ENCODE measurements around the gene NELL2.

Gene NELL2

GRCh38 chr12:44555454-44555853, 320.7 kb downstream of the NELL2 start:
- no peak for DNase-seq (ENCODE audit: low spot score)
- H3K27ac ChIP-seq: no peak overlapping the region
- POLR2A ChIA-PET (ENCODE audit: low non-redundant PET): no interaction called here
- CTCF ChIA-PET: no interaction called here
- TF ChIP-seq CTCF (conservative IDR thresholded peaks at IDR 0.05; ENCODE audit: low read depth): no peak

GRCh38 chr12:44551631-44552030, 324.5 kb downstream of the NELL2 start:
- ChIA-PET POLR2A (ENCODE audit: low non-redundant PET) (no interaction called here), CTCF (no interaction called here)
- no peak for TF ChIP-seq CTCF (conservative IDR thresholded peaks at IDR 0.05; ENCODE audit: low read depth)
- no peak overlapping the region for H3K27ac ChIP-seq
- no peak for DNase-seq (ENCODE audit: low spot score)

- POLR2A ChIA-PET (ENCODE audit: low non-redundant PET): no interaction called here
- H3K27ac ChIP-seq: no peak overlapping the region
- no peak for TF ChIP-seq CTCF (conservative IDR thresholded peaks at IDR 0.05; ENCODE audit: low read depth)
- CTCF ChIA-PET: no interaction called here
- DNase-seq (ENCODE audit: low spot score): no peak
These were observed 325.7 kb downstream of the NELL2 start for GRCh38 chr12:44550377-44550776.

- DNase-seq (ENCODE audit: low spot score): no peak
- TF ChIP-seq CTCF (conservative IDR thresholded peaks at IDR 0.05; ENCODE audit: low read depth): no peak
- H3K27ac ChIP-seq: no peak overlapping the region
- ChIA-PET POLR2A (ENCODE audit: low non-redundant PET) (no interaction called here), CTCF (no interaction called here)
These were observed 330.1 kb downstream of the NELL2 start for GRCh38 chr12:44546060-44546459.

- CTCF ChIA-PET: interaction anchor here (1.0 kb wide), 1 partner anchor 19 kb away, joined by 4 read pairs; no protein-coding TSS in a partner anchor
- H3K27ac ChIP-seq: no peak overlapping the region
- DNase-seq (ENCODE audit: low spot score): no peak
- no peak for TF ChIP-seq CTCF (conservative IDR thresholded peaks at IDR 0.05; ENCODE audit: low read depth)
- POLR2A ChIA-PET (ENCODE audit: low non-redundant PET): no interaction called here
These were observed 332.1 kb downstream of the NELL2 start for GRCh38 chr12:44544018-44544417.

- DNase-seq (ENCODE audit: low spot score): no peak
- CTCF ChIA-PET: no interaction called here
- H3K27ac ChIP-seq: no peak overlapping the region
- POLR2A ChIA-PET (ENCODE audit: low non-redundant PET): no interaction called here
- TF ChIP-seq CTCF (conservative IDR thresholded peaks at IDR 0.05; ENCODE audit: low read depth): no peak
These were observed 333.4 kb downstream of the NELL2 start for GRCh38 chr12:44542716-44543115.

- ChIA-PET CTCF (no interaction called here), POLR2A (ENCODE audit: low non-redundant PET) (no interaction called here)
- TF ChIP-seq CTCF (conservative IDR thresholded peaks at IDR 0.05; ENCODE audit: low read depth): no peak
These were observed 338.8 kb downstream of the NELL2 start for GRCh38 chr12:44537354-44537753.

More at GRCh38 chr12:44537354-44537753, 338.8 kb downstream of the NELL2 start:
- no peak for DNase-seq (ENCODE audit: low spot score)
- no peak overlapping the region for H3K27ac ChIP-seq
